SK-N-MC (cell line): ENCODE data around the gene NOP14.

Experiments
- EZH2 ChIP-seq: fragments of 200-600 bp; sonication (generic); IDR thresholded peaks from one replicate; pipeline ENCODE4 v1.6.1; 2017; ENCODE audit warnings: antibody characterized with exemption
- FOXP2 ChIP-seq: optimal IDR thresholded peaks from 2 replicates; pipeline ENCODE3; 2011; ENCODE audit warnings: mild to moderate bottlenecking, moderate library complexity; ENCODE audit not compliant: insufficient read depth; ENCODE audit errors: extremely low read length, control extremely low read depth
- POLR2AphosphoS5 ChIP-seq: IDR thresholded peaks from 2 replicates; pipeline ENCODE4 v1.6.1; 2012; ENCODE audit warnings: mild to moderate bottlenecking, low read depth, low read length, borderline replicate concordance

GRCh38 chr4:2938906-2939305, 24.3 kb downstream of the NOP14 start:
- no peak for TF ChIP-seq POLR2AphosphoS5
- TF ChIP-seq EZH2 = no peak
- no peak for TF ChIP-seq FOXP2
